DOHH2 (cell line): ENCODE data around the gene NR4A3.

Source experiments
- EZH2phosphoT487 ChIP-seq: fragments of 200-600 bp; sonication (generic); IDR thresholded peaks from 2 replicates; pipeline ENCODE4 v1.6.1; 2017; ENCODE audit warnings: borderline replicate concordance, mild to moderate bottlenecking, antibody characterized with exemption, low read length, moderate library complexity, mixed read lengths
- TF ChIP-seq, protein P1 (sequence below): fragments of 200-600 bp; sonication (generic); IDR thresholded peaks from one replicate; pipeline ENCODE4 v1.5.1; 2014; ENCODE audit warnings: antibody characterized with exemption, mild to moderate bottlenecking, low read depth, low read length; ENCODE audit not compliant: poor library complexity, severe bottlenecking

- TF ChIP-seq, protein P1, sequence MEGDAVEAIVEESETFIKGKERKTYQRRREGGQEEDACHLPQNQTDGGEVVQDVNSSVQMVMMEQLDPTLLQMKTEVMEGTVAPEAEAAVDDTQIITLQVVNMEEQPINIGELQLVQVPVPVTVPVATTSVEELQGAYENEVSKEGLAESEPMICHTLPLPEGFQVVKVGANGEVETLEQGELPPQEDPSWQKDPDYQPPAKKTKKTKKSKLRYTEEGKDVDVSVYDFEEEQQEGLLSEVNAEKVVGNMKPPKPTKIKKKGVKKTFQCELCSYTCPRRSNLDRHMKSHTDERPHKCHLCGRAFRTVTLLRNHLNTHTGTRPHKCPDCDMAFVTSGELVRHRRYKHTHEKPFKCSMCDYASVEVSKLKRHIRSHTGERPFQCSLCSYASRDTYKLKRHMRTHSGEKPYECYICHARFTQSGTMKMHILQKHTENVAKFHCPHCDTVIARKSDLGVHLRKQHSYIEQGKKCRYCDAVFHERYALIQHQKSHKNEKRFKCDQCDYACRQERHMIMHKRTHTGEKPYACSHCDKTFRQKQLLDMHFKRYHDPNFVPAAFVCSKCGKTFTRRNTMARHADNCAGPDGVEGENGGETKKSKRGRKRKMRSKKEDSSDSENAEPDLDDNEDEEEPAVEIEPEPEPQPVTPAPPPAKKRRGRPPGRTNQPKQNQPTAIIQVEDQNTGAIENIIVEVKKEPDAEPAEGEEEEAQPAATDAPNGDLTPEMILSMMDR: peak; percentile 40
- no peak for TF ChIP-seq EZH2phosphoT487
Observed at GRCh38 chr9:99819856-99820684, 1.6 kb upstream of the NR4A3 start.
